PC-9 (cell line): Measurements from ENCODE around the gene CISD3. TPM values are rescaled to one million over a fixed set of nuclear protein-coding genes. Genes with fewer than 3 reads are reported as not detected.

Source experiments
- BruUV-seq: library from RNA; stranded (reverse); fragments of 400-500 nt; replicated peaks from 2 replicates; lab custom pipeline; 2021; lab: Mats Ljungman, UMichigan
- CTCF ChIA-PET: fragments of 300-600 bp; sonication (Branson Sonifier 250); formaldehyde crosslinking; loops from one replicate; lab custom pipeline; 2022; ENCODE audit warnings: antibody characterized with exemption; lab: Charles Lee
- POLR2A ChIA-PET: fragments of 300-600 bp; sonication (Branson Sonifier 250); formaldehyde crosslinking; loops from one replicate; lab custom pipeline; 2022; ENCODE audit warnings: antibody characterized with exemption; ENCODE audit not compliant: unreplicated experiment; lab: Charles Lee
- DNase-seq, 2 experiments: peaks; one replicate each; pipeline versions ENCODE4 v3.0.0 to v3.0.0-alpha.2; 2015 to 2022; ENCODE audit warnings: mixed read lengths in 1 of 2
- H2AFZ ChIP-seq: fragments of 200-600 bp; sonication (generic); 2 replicates; pipeline ENCODE4 v1.8.1; 2017; ENCODE audit warnings: antibody characterized with exemption
- H3F3A ChIP-seq: fragments of 200-600 bp; sonication (generic); 2 replicates; pipeline ENCODE4 v1.8.1; 2017; ENCODE audit warnings: antibody characterized with exemption, mild to moderate bottlenecking, low read depth; ENCODE audit not compliant: insufficient read depth
- H3K27ac ChIP-seq: fragments of 200-600 bp; sonication (generic); 2 replicates; pipeline ENCODE4 v1.6.1; 2016; ENCODE audit warnings: mixed run types
- H3K27me3 ChIP-seq: fragments of 200-600 bp; sonication (generic); 2 replicates; pipeline ENCODE4 v1.6.1; 2016; ENCODE audit warnings: low read depth, mixed run types; ENCODE audit not compliant: insufficient read depth
- H3K36me3 ChIP-seq: fragments of 200-600 bp; sonication (generic); 2 replicates; pipeline ENCODE4 v1.6.1; 2016; ENCODE audit warnings: low read depth, mixed run types
- H3K4me1 ChIP-seq: fragments of 200-600 bp; sonication (generic); replicated peaks from 2 replicates; pipeline ENCODE4 v1.6.1; 2016; ENCODE audit warnings: mixed run types; ENCODE audit not compliant: insufficient read depth
- H3K4me2 ChIP-seq: fragments of 200-600 bp; sonication (generic); 2 replicates; pipeline ENCODE4 v1.6.1; 2017; ENCODE audit warnings: mixed run types
- H3K4me3 ChIP-seq: fragments of 200-600 bp; sonication (generic); 2 replicates; pipeline ENCODE4 v1.6.1; 2016; ENCODE audit warnings: mixed run types
- H3K79me2 ChIP-seq: fragments of 200-600 bp; sonication (generic); 2 replicates; pipeline ENCODE4 v1.6.1; 2017; ENCODE audit warnings: low read depth, mixed run types
- H3K9me2 ChIP-seq: fragments of 200-600 bp; sonication (generic); 2 replicates; pipeline ENCODE4 v1.8.1; 2017; ENCODE audit warnings: mild to moderate bottlenecking; ENCODE audit not compliant: insufficient read depth
- H3K9me3 ChIP-seq: fragments of 200-600 bp; sonication (generic); 2 replicates; pipeline ENCODE4 v1.8.1; 2016; ENCODE audit warnings: low read depth; ENCODE audit not compliant: insufficient read depth
- H4K20me1 ChIP-seq: fragments of 200-600 bp; sonication (generic); 2 replicates; pipeline ENCODE4 v1.8.1; 2017; ENCODE audit not compliant: insufficient read depth
- EZH2 ChIP-seq: fragments of 200-600 bp; sonication (generic); IDR thresholded peaks from 2 replicates; pipeline ENCODE4 v1.8.0; 2017; ENCODE audit warnings: antibody characterized with exemption, low read depth
- intact Hi-C: fragments of 100-400 bp; cut with micrococcal nuclease; formaldehyde crosslinking; loops from one replicate; pipeline ENCODE4 v1.10.0; 2022; ENCODE audit not compliant: unreplicated experiment
- total RNA-seq: library from RNA; stranded (reverse); gene quantifications from 2 replicates; pipeline ENCODE4 v1.2.3, GENCODE V29; 2021
- TF ChIP-seq, protein P1 (sequence below): fragments of 200-600 bp; sonication (generic); conservative IDR thresholded peaks from 2 replicates; pipeline ENCODE4 v1.6.1; 2017; ENCODE audit warnings: mixed run types, antibody characterized with exemption, mild to moderate bottlenecking, moderate library complexity

CISD3 gene
- total RNA-seq, 1 experiment from 2014 or later = 36.6 TPM

DNA sequence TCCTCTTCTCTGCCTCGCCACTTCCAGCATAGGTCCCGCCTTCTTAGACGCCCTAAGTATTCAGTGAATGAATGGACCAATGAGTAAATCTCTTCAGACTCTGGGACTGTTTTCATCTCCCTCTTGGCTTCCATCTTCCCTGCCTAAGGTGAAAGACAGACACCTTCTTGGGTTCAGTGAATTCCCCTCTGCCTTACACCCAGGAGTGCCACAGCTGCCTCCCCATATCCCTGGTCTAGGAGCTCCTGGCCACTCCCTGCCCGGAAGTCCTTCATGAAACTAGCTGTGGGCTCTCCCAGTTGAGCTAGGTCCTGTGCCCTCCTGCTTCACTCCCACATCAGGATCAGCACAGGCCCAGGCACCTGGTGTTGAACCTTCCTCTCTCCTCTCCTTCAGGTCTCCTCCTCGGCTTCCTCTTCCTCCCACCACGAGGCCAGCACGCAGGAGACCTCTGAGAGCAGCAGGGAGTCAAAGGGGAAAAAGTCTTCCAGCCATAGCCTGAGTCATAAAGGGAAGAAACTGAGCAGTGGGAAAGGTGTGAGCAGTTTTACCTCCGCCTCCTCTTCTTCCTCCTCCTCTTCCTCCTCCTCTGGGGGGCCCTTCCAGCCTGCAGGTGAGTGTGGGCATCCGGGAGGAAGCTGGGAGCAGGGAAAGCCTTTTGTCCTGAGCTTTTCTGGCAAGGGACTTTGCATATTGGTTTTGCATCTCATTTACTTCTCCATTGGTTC is 14.8 kb upstream of the CISD3 start:
- Histone ChIP-seq H3K27ac (no peak overlapping the region), H3K79me2 (no peaks in the 10 kb centered on the region; the same call in 1 of the 2 replicates), H3K4me2 (no peak overlapping the region), H3K4me3 (no peak overlapping the region), H3K4me1 (no peaks in the 10 kb centered on the region), H3K27me3 (no peaks in the 10 kb centered on the region), H3K36me3 (peaks cover 6% of the 10 kb centered on the region; the same call in 1 of the 2 replicates), H3K9me3 (no peaks in the 10 kb centered on the region), H2AFZ (no peak overlapping the region), H3F3A (peaks cover 33% of the 10 kb centered on the region; the same call in 1 of the 2 replicates), H3K9me2 (no peaks in the 10 kb centered on the region), H4K20me1 (peaks cover 7% of the 10 kb centered on the region)
- POLR2A ChIA-PET = interaction anchor here (0.6 kb wide), 1 partner anchor 36 kb away, joined by 3 read pairs; no protein-coding TSS in a partner anchor
- no TSS peak for BruUV-seq
- CTCF ChIA-PET = no interaction called here
- DNase-seq = no peak
- TF ChIP-seq EZH2 = no peak
- TF ChIP-seq, protein P1, sequence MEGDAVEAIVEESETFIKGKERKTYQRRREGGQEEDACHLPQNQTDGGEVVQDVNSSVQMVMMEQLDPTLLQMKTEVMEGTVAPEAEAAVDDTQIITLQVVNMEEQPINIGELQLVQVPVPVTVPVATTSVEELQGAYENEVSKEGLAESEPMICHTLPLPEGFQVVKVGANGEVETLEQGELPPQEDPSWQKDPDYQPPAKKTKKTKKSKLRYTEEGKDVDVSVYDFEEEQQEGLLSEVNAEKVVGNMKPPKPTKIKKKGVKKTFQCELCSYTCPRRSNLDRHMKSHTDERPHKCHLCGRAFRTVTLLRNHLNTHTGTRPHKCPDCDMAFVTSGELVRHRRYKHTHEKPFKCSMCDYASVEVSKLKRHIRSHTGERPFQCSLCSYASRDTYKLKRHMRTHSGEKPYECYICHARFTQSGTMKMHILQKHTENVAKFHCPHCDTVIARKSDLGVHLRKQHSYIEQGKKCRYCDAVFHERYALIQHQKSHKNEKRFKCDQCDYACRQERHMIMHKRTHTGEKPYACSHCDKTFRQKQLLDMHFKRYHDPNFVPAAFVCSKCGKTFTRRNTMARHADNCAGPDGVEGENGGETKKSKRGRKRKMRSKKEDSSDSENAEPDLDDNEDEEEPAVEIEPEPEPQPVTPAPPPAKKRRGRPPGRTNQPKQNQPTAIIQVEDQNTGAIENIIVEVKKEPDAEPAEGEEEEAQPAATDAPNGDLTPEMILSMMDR = no peak
- intact Hi-C loops = no loop called here

DNA sequence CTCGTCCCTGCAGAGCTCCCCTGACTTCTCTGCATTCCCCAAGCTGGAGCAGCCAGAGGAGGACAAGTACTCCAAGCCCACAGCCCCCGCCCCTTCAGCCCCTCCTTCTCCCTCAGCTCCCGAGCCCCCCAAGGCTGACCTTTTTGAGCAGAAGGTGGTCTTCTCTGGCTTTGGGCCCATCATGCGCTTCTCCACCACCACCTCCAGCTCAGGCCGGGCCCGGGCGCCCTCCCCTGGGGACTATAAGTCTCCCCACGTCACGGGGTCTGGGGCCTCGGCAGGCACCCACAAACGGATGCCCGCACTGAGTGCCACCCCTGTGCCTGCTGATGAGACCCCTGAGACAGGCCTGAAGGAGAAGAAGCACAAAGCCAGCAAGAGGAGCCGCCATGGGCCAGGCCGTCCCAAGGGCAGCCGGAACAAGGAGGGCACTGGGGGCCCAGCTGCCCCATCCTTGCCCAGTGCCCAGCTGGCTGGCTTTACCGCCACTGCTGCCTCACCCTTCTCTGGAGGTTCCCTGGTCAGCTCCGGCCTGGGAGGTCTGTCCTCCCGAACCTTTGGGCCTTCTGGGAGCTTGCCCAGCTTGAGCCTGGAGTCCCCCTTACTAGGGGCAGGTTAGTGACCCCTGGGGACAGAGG is 13.7 kb upstream of the CISD3 start:
- Histone ChIP-seq H3K4me3 (no peak overlapping the region), H3K4me2 (no peak overlapping the region), H3K27me3 (no peaks in the 10 kb centered on the region), H3K79me2 (no peaks in the 10 kb centered on the region), H3K9me3 (no peaks in the 10 kb centered on the region), H3K27ac (no peak overlapping the region), H2AFZ (no peak overlapping the region), H3K9me2 (no peaks in the 10 kb centered on the region), H3K4me1 (no peaks in the 10 kb centered on the region), H3F3A (peaks cover 37% of the 10 kb centered on the region; the same call in 1 of the 2 replicates), H3K36me3 (peaks cover 6% of the 10 kb centered on the region; the same call in 1 of the 2 replicates), H4K20me1 (no peaks in the 10 kb centered on the region; the same call in none of the 2 replicates)
- no TSS peak for BruUV-seq
- intact Hi-C loops = no loop called here
- TF ChIP-seq, protein P1 = no peak
- no peak for TF ChIP-seq EZH2
- DNase-seq = no peak
- ChIA-PET CTCF (interaction anchor here (0.7 kb wide), 1 partner anchor 39 kb away, joined by 3 read pairs; no protein-coding TSS in a partner anchor), POLR2A (no interaction called here)

DNA sequence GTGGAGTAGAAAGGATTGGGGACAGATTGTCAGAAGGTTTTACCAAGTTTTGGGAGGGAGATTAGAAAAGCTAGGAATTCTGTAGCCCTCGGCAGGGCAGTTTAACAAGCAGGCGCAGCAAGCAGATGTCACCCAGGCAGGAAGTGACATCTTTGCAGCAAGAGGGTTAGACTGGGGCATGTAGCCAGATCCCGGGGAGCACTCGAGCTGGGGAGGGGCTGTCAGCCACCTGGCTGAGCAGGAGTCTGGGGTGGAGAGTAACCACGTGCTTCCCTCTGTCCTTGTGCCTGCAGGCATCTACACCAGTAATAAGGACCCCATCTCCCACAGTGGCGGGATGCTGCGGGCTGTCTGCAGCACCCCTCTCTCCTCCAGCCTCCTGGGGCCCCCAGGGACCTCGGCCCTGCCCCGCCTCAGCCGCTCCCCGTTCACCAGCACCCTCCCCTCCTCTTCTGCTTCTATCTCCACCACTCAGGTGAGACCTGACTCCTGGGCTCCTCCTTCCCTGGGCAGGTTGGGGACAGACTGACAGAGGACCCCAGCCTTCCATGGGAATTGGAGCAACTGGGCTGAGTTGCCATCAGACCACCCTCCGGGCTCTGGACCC is 12.9 kb upstream of the CISD3 start:
- Histone ChIP-seq H3K27ac (no peak overlapping the region), H3K4me3 (no peak overlapping the region), H3K27me3 (no peaks in the 10 kb centered on the region), H3K4me2 (no peak overlapping the region), H3K4me1 (no peaks in the 10 kb centered on the region), H3K9me2 (no peaks in the 10 kb centered on the region), H3F3A (peaks cover 37% of the 10 kb centered on the region; the same call in 1 of the 2 replicates), H2AFZ (no peak overlapping the region), H3K36me3 (peaks cover 6% of the 10 kb centered on the region; the same call in 1 of the 2 replicates), H3K9me3 (no peaks in the 10 kb centered on the region), H3K79me2 (no peaks in the 10 kb centered on the region), H4K20me1 (no peaks in the 10 kb centered on the region; the same call in 1 of the 2 replicates)
- intact Hi-C loops = no loop called here
- BruUV-seq = no TSS peak
- no peak for DNase-seq
- TF ChIP-seq EZH2 = no peak
- TF ChIP-seq, protein P1 = no peak
- ChIA-PET POLR2A (no interaction called here), CTCF (no interaction called here)
